ENCODE results near the gene YY1.

Gene YY1

DNA sequence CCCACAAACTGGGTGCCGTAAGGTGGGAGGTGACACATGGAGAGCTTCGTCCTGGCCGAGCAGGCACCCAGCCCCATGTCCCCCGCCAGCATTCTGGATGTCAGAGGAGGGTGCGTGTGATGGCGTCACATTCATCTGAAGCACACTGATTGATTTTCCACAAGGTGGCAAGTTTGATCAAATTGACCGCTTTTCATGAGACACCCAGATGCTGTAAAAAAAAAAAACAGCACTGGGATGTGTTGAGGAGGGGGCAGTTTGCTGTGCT lies 43.1 kb downstream of the YY1 start:
- TF ChIP-seq ZFX (IDR thresholded peaks at IDR 0.05; ENCODE audit: borderline replicate concordance): no peak
- TF ChIP-seq, protein P1, sequence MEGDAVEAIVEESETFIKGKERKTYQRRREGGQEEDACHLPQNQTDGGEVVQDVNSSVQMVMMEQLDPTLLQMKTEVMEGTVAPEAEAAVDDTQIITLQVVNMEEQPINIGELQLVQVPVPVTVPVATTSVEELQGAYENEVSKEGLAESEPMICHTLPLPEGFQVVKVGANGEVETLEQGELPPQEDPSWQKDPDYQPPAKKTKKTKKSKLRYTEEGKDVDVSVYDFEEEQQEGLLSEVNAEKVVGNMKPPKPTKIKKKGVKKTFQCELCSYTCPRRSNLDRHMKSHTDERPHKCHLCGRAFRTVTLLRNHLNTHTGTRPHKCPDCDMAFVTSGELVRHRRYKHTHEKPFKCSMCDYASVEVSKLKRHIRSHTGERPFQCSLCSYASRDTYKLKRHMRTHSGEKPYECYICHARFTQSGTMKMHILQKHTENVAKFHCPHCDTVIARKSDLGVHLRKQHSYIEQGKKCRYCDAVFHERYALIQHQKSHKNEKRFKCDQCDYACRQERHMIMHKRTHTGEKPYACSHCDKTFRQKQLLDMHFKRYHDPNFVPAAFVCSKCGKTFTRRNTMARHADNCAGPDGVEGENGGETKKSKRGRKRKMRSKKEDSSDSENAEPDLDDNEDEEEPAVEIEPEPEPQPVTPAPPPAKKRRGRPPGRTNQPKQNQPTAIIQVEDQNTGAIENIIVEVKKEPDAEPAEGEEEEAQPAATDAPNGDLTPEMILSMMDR (IDR thresholded peaks at IDR 0.05): no peak
- H3K27ac ChIP-seq: no peak overlapping the region

DNA sequence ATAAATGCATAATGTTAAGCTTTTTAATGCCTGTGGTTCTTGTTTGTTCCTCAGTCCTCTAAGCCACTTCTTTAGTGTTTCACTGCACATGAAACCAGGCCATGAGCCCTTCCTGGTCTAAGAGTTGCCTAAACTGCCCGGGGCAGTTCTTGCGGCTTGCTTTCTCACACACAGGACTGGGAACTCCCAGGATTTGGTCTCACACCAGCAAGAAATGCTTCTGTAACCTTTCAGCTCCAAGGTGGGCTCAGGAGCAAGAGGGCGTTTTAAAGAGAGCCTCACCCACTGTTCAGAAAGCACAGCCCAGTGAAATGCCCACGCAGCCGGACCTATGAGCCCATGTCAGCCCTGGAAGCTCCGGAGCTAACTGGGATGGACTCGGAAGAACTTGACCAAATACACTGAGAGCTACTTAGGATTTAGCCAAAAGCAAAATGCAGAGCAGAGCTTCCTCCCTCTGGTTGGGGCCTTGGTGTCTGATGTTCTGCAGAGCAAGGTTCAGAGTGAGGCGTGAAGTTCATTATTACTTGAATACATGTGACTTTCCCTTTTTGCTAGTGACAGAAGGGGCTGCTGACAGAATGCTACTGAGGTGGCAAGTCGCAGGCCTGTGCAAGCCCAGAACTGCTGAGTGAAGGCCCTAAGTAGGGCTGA lies 43.9 kb downstream of the YY1 start:
- TF ChIP-seq, protein P1 (IDR thresholded peaks at IDR 0.05): no peak
- TF ChIP-seq ZFX (IDR thresholded peaks at IDR 0.05; ENCODE audit: borderline replicate concordance): no peak
- peak overlapping the region; percentile 79 for H3K27ac ChIP-seq

DNA sequence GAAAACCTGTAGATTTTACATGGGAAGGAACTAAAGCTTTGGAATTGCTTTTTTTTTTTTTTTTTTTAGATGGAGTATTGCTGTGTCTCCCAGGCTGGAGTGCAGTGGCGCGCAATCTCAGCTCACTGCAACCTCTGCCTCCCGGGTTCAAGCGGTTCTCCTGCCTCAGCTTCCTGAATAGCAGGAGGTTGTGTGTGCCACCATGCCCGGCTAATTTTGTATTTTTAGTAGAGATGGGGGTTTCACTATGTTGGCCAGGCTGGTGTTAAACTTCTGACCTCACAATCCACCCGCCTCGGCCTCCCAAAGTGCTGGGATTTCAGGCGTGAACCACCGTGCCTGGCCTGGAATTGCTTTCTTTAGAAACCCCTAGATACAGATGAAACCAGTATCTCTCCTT lies 44.5 kb downstream of the YY1 start:
- H3K27ac ChIP-seq: peak overlapping the region; percentile 79

DNA sequence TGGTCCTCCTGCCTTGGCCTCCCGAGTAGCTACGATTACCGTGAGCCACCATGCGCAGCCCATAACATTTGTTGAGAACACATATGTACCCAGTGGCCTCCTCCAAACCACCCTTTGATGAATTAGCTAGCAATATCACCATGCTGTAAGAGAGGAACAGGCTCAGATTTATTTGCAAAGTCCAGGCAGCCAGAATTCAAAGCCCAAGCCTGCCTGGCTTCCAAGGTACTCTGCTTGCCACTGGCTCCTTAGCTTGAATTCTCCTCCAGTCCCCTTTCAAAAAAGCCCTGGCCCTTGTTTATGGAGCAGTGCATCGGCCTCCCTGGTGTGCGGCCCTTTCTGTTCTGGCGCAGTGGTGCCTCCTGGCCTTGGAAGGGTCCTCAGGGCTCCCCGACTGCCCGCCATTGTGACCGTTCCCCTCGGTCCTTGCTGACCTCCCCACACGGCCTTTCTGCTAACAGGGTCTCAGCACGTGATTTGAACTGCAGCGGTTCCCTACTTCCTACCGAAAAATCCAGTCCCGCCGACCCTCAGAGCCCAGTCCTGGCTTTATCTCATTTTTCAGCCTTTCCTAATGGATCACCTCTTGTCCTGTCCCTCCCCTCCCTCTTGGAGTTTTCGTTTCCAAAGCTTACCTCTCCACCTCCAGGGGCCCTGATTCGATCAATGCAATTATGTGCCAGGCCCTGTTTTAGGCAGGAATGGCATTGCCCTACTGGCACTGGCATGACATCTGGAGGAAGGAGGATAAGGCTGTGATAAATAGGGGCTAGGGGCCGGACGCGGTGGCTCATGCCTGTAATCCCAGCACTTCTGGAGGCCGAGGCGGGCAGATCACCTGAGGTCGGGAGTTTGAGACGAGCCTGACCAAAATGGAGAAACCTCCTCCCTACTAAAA lies 45.3 kb downstream of the YY1 start:
- H3K27ac ChIP-seq: peak overlapping the region; percentile 79
- TF ChIP-seq, protein P1 (IDR thresholded peaks at IDR 0.05): no peak
- TF ChIP-seq ZFX (IDR thresholded peaks at IDR 0.05; ENCODE audit: borderline replicate concordance): no peak

DNA sequence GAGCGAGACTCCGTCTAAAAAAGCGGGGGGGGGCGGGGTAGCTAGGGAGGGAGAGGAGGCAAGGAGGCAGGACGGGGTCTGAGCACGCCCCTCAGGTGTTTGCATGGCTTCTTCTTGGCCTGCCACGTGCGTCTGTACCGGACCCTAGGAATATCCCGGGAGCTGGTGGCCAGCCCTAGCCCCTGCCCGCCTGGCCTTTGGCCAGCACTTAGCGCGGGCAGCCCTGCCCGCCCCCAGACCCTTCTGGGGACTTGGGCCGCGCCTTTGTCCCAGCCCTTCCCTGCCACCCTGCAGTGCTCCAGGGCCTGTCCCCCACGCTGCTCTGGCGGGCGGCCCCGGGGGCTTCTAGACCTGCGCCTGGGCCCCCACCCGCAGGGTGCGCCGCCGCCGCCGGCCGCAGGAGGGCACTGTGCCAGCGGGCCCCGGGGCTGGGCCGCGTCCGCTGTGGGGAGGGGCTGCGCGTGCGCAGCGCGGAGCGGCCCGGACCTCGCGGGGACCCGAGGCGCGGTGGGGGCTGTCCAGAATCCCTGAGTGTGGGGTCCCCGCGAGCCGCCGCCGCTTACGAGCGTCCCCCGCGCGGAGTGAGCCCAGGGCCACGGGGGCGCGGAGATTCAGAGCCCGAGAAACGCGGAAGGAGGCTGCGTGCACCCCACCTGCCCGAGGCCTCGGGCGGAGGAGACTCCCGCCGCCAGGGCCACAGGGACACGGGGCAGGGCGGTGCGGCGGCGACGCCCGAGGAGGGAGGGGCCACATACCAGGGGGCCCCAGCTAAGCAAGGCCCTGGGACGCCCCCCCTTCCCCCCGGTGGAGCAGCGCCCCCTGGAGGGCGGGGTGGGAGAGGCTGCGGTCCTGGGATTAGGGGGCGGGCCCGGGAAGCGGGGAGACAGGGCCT lies 46.3 kb downstream of the YY1 start:
- TF ChIP-seq, protein P1 (IDR thresholded peaks at IDR 0.05): peak; percentile 91
- no peak for TF ChIP-seq ZFX (IDR thresholded peaks at IDR 0.05; ENCODE audit: borderline replicate concordance)
- peak overlapping the region; percentile 79 for H3K27ac ChIP-seq

DNA sequence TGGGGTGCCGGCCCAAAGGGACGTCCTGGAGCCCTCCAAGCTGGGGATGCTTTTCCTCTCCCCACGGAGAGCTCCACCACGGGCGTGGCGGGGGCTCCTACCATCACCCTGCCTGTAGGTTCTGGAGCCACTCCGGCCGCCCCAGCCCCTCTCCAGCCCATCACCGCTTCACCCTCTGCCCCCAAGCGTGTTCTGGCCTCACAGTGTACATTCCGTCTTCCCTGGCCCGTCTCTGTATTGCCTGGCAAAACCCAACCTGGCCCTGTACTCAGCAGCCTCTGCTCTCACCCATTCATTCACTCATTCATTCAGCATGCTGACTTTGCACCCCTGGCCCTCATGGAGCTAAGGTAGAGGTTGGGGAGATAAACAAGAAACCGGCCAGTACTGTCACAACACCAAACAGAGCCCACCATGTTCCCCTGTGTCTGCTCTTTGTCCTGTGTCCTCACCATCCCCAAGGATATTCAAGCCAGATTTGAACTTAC lies 47.0 kb downstream of the YY1 start:
- TF ChIP-seq, protein P1 (IDR thresholded peaks at IDR 0.05): peak; percentile 57
- TF ChIP-seq ZFX (IDR thresholded peaks at IDR 0.05; ENCODE audit: borderline replicate concordance): no peak
- H3K27ac ChIP-seq: peak overlapping the region; percentile 79

DNA sequence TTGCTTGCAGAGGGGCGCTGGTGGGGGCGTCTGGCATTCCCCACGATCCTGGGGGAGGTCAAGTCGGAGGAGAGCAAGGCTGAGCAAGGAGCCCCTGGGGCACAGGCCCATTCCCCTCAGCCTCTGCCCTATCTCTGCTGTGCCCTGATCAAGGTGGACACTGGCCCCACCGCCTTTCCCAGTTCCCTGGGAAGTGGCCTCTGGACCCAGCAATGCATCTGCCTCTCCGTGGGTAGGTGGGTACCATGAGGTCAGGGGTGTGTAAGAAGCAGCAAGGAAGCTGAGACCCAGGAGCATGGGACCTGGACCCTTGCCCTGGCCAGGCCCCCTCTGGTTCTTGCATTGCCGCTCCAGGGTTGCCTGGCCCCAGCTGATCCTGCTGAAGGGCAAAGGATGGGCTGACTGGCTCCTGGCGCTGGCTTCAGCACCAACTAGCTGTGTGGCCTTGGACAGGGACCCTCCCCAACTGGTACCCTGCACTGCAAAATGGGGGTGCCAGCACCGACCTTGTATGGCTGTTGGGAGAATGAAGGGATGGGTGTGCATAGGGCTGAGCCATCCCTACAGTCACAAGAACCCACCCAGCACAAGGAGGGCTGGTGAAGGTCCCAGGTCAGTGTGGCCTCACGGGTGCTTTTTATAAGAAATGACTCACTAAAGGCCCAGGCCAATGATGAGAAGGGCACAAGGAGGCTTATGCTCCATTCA lies 47.7 kb downstream of the YY1 start:
- peak overlapping the region; percentile 22; the same call in 1 of the 2 replicates for H3K27ac ChIP-seq
- TF ChIP-seq ZFX (IDR thresholded peaks at IDR 0.05; ENCODE audit: borderline replicate concordance): no peak
- TF ChIP-seq, protein P1 (IDR thresholded peaks at IDR 0.05): no peak
